ENCODE data around the gene MAPK12. TPM values are rescaled to one million over a fixed set of nuclear protein-coding genes. Genes with fewer than 3 reads are reported as not detected.

Gene MAPK12
- total RNA-seq, 2 donors from 2014 or later, result 3.9 to 4.6 TPM

- no peak for TF ChIP-seq POLR2A (IDR thresholded peaks at IDR 0.05)
- no peak for TF ChIP-seq CTCF (IDR thresholded peaks at IDR 0.05)
- H3K9me3 ChIP-seq, result no peaks in the 10 kb centered on the region
- H3K4me3 ChIP-seq, result no peak overlapping the region
- peaks cover 39% of the 10 kb centered on the region for H3K4me1 ChIP-seq
- no peaks in the 10 kb centered on the region for H3K36me3 ChIP-seq (replicated peaks in 1 of 2; ENCODE audit: insufficient read depth in 1 of 2, low read depth in 2 of 2)
- no peak overlapping the region for H3K27ac ChIP-seq
- 74% methylated on average over 8 of the region's 8 CpGs; no CpG with 5 or more reads in 1 of the 2 donors for WGBS, 2 donors
- intact Hi-C loops (cut with DNase I), result no loop called here
- H3K27me3 ChIP-seq, result no peaks in the 10 kb centered on the region
- ATAC-seq (no peak), DNase-seq (no peak)
These were observed 7.5 kb downstream of the MAPK12 start for GRCh38 chr22:50253941-50254340.

GRCh38 chr22:50253046-50253915, 8.2 kb downstream of the MAPK12 start:
- no peak overlapping the region for H3K27ac ChIP-seq
- ATAC-seq, result no peak
- intact Hi-C loops (cut with DNase I), result no loop called here
- H3K4me1 ChIP-seq, result peaks cover 39% of the 10 kb centered on the region
- no peaks in the 10 kb centered on the region for H3K27me3 ChIP-seq
- no peaks in the 10 kb centered on the region for H3K36me3 ChIP-seq (replicated peaks in 1 of 2; ENCODE audit: insufficient read depth in 1 of 2, low read depth in 2 of 2)
- TF ChIP-seq CTCF (IDR thresholded peaks at IDR 0.05) (no peak), POLR2A (IDR thresholded peaks at IDR 0.05) (no peak)
- DNase-seq, result no peak
- WGBS, 2 donors, result 70 to 79% methylated on average over 8 to 22 of the region's 22 CpGs
- no peaks in the 10 kb centered on the region for H3K9me3 ChIP-seq
- no peak overlapping the region for H3K4me3 ChIP-seq

DNA sequence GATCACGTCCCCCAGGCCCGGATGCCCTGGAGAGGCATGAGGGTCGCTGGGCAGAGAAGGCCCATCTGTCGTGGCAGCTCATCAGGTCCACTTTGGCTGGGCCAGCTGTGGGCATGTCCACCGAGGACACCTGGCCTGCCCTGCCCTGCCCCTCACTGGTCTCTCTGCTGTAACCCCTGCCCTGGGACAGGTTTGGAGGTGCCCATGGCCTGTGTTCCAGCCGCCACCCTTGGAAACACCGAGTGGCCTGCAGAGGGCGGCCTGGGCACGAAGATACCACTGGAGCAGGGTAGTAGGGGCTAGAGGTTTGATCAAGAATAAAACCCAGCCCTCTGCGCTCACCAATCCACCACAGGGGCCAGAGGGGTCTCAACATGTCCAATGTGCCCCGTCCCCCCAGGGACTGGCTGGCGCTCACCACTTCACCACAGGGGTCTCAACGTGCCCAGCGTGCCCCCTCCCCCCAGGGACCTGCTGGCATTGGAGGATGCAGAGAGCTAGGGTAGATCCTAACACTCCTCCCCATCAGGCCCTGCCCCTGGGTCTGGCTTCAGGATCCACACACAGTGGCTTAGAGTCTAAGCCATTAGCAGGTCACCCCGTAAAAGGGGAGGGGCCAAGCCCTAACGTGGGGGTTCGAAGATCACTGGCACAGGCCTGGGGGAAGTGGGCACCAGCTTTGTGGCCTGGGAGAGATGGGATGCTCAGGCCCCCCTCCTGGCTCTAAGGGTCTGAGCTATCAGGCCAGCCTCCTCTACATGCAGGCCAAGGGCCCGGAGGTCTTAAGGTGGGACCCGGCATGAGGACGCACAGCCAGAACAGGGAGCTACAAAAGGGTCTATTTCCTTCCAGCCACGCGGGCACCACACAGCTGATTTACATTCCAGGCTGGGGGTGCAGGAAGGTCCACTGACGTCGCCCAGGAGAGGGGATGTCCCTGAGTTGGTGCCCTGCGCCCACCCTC, 9.1 kb downstream of the MAPK12 start:
- H3K27me3 ChIP-seq, result no peaks in the 10 kb centered on the region
- no peaks in the 10 kb centered on the region for H3K9me3 ChIP-seq
- no peak overlapping the region for H3K4me3 ChIP-seq
- 43 to 55% methylated on average over 8 to 24 of the region's 25 CpGs for WGBS, 2 donors
- DNase-seq (peak; percentile 79 to 84 (median 81)), ATAC-seq (peak; percentile 77)
- H3K36me3 ChIP-seq (replicated peaks in 1 of 2; ENCODE audit: insufficient read depth in 1 of 2, low read depth in 2 of 2), result no peaks in the 10 kb centered on the region
- H3K4me1 ChIP-seq, result peaks cover 30% of the 10 kb centered on the region
- TF ChIP-seq POLR2A (IDR thresholded peaks at IDR 0.05) (no peak), CTCF (IDR thresholded peaks at IDR 0.05) (peak; percentile 49 to 82 (median 76))
- intact Hi-C loops (cut with DNase I), result no loop called here
- peak overlapping the region in 3 of 4 donors; percentile 52 to 72 (median 72) for H3K27ac ChIP-seq

- Histone ChIP-seq H3K36me3 (replicated peaks in 1 of 2; ENCODE audit: insufficient read depth in 1 of 2, low read depth in 2 of 2) (no peaks in the 10 kb centered on the region), H3K4me1 (peaks cover 30% of the 10 kb centered on the region), H3K9me3 (no peaks in the 10 kb centered on the region), H3K27me3 (no peaks in the 10 kb centered on the region), H3K27ac (peak overlapping the region; percentile 15 to 72 (median 62)), H3K4me3 (peak overlapping the region in 1 of 2 donors; percentile 80)
- 14 to 15% methylated on average over 24 to 30 of the region's 36 CpGs for WGBS, 2 donors
- TF ChIP-seq POLR2A (IDR thresholded peaks at IDR 0.05), result no peak
- TF ChIP-seq CTCF (IDR thresholded peaks at IDR 0.05), result no peak
- ATAC-seq, result peak; percentile 1
- intact Hi-C loops (cut with DNase I), result no loop called here
- DNase-seq, result no peak
These were observed 9.9 kb downstream of the MAPK12 start for GRCh38 chr22:50251477-50252081.
